ENCODE results near the gene HID1.

DNA sequence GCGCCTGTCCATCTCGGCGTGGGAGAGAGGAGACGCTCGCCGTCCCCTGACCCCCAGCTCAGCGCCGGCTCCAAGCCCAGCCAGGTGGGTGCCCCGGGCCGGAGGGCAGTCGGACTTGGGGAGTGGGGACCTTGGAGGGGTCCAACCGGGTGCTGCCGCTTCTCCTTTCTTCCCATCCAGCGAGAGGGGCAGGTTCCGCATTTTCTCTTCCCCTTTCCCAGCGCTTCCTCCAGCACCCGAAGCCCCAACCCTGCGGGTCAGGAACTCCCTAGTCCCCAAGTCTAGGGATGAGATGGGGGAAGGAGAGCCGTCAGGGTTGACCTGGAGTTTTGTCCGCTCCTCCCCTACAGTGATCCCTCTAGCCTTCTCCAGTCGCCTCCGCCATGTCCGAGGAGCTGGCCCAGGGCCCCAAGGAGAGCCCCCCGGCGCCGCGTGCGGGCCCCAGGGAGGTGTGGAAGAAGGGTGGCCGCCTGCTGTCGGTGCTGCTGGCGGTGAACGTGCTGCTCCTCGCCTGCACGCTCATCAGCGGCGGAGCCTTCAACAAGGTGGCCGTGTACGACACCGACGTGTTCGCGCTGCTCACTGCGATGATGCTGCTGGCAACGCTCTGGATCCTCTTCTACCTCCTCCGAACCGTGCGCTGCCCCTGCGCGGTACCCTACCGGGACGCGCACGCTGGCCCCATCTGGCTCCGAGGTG, 48.2 kb downstream of the HID1 start, which contains the start of gene OTOP2:
- TF ChIP-seq POLR2A (IDR thresholded peaks at IDR 0.05; ENCODE audit: borderline replicate concordance, extremely low read depth, insufficient read depth, insufficient read length): no peak
- no peak for TF ChIP-seq TCF7L2 (IDR thresholded peaks at IDR 0.05; ENCODE audit: borderline replicate concordance, extremely low read depth, insufficient read depth, insufficient read length)
- no peak for TF ChIP-seq CTCF (IDR thresholded peaks at IDR 0.05 in 2 of 3, conservative IDR thresholded peaks at IDR 0.05 in 1 of 3; ENCODE audit: borderline replicate concordance in 1 of 3, insufficient read depth in 1 of 3, low read depth in 2 of 3, low read length in 2 of 3)
- TF ChIP-seq EZH2phosphoT487 (IDR thresholded peaks at IDR 0.05; ENCODE audit: borderline replicate concordance): no peak
- TF ChIP-seq EZH2 (IDR thresholded peaks at IDR 0.05): no peak
